PC-3 (cell line): ENCODE data around the gene MRPL33.

Experiments used
- EZH2 ChIP-seq: fragments of 300-600 bp; sonication (generic); IDR thresholded peaks from one replicate; pipeline ENCODE4 v1.6.1; 2017; ENCODE audit warnings: antibody characterized with exemption, mild to moderate bottlenecking, low read length; ENCODE audit not compliant: unreplicated experiment
- EZH2phosphoT487 ChIP-seq: fragments of 300-600 bp; sonication (generic); IDR thresholded peaks from 2 replicates; pipeline ENCODE4 v1.6.1; 2018; ENCODE audit warnings: mild to moderate bottlenecking, antibody characterized with exemption, low read length, borderline replicate concordance
- TF ChIP-seq, protein P1 (sequence below): fragments of 300-600 bp; sonication (generic); conservative IDR thresholded peaks from 2 replicates; pipeline ENCODE4 v1.5.1; 2017; ENCODE audit warnings: antibody characterized with exemption, low read depth, mild to moderate bottlenecking, low read length

DNA sequence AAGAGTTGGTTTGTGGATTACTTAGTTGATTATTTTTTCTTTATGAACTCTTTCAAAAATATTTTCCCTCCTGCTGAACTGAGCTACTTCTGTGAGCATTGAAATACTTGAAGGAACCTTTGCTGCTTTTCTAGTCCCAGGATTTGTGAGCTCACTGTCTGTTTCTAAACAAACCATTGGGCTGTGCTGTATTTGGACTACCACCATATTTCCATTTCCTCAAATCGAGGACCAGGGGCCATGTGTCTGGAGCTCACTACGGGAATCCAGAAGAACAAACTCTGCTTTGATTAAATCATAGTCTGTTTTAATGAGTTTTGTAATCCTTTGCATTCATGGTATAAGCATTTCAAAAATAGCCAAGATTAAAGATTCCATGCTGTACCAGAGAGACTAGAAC is 1.3 kb downstream of the MRPL33 start:
- TF ChIP-seq, protein P1, sequence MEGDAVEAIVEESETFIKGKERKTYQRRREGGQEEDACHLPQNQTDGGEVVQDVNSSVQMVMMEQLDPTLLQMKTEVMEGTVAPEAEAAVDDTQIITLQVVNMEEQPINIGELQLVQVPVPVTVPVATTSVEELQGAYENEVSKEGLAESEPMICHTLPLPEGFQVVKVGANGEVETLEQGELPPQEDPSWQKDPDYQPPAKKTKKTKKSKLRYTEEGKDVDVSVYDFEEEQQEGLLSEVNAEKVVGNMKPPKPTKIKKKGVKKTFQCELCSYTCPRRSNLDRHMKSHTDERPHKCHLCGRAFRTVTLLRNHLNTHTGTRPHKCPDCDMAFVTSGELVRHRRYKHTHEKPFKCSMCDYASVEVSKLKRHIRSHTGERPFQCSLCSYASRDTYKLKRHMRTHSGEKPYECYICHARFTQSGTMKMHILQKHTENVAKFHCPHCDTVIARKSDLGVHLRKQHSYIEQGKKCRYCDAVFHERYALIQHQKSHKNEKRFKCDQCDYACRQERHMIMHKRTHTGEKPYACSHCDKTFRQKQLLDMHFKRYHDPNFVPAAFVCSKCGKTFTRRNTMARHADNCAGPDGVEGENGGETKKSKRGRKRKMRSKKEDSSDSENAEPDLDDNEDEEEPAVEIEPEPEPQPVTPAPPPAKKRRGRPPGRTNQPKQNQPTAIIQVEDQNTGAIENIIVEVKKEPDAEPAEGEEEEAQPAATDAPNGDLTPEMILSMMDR: no peak
- TF ChIP-seq EZH2 (no peak), EZH2phosphoT487 (no peak)
